GM12874 (cell line): ENCODE measurements around the gene SDK1.

ENCODE experiments used
- TF ChIP-seq, protein P1 (sequence below): IDR thresholded peaks from 2 replicates; pipeline ENCODE4 v1.5.1; 2011; ENCODE audit warnings: low read depth, mild to moderate bottlenecking, control low read depth, low read length, moderate library complexity; ENCODE audit not compliant: insufficient read depth

Gene SDK1

DNA sequence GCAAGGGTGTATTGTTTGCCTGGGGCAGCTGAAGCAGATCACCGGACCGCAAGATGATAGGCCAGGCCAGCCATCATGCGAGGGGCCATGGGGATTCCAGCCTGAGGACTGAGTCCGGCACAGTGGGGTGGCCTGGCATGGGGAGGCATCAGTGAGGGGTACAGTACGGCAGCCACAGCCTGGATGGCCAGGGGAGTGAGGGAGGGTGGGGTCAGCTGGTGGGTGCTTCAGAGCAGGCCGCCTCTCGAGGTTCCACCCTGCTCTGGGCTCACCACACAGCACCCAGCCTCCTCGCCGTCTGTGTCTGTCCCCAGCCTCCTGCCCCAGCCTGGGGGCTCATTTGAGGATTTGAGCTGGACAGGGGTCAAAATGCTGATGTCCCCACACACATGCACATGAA lies 872.6 kb downstream of the SDK1 start:
- TF ChIP-seq, protein P1, sequence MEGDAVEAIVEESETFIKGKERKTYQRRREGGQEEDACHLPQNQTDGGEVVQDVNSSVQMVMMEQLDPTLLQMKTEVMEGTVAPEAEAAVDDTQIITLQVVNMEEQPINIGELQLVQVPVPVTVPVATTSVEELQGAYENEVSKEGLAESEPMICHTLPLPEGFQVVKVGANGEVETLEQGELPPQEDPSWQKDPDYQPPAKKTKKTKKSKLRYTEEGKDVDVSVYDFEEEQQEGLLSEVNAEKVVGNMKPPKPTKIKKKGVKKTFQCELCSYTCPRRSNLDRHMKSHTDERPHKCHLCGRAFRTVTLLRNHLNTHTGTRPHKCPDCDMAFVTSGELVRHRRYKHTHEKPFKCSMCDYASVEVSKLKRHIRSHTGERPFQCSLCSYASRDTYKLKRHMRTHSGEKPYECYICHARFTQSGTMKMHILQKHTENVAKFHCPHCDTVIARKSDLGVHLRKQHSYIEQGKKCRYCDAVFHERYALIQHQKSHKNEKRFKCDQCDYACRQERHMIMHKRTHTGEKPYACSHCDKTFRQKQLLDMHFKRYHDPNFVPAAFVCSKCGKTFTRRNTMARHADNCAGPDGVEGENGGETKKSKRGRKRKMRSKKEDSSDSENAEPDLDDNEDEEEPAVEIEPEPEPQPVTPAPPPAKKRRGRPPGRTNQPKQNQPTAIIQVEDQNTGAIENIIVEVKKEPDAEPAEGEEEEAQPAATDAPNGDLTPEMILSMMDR = no peak

DNA sequence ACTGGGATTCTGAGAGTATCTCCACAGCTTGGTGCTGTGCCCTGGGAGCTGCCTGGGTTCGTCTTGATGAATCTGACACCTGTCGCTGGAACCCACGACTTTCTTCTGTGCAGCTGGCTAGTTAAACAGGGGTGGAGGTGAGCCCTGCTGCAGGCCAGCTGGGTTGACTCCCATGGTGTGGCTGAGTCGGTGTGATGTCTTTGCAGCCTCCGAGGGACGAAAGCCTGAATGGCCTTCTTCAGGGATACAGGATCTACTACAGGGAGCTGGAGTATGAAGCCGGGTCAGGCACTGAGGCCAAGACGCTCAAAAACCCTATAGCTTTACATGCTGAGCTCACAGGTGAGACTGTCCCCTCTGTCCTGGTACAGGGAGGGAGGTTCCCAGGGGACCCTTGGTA lies 873.0 kb downstream of the SDK1 start:
- TF ChIP-seq, protein P1 = no peak

DNA sequence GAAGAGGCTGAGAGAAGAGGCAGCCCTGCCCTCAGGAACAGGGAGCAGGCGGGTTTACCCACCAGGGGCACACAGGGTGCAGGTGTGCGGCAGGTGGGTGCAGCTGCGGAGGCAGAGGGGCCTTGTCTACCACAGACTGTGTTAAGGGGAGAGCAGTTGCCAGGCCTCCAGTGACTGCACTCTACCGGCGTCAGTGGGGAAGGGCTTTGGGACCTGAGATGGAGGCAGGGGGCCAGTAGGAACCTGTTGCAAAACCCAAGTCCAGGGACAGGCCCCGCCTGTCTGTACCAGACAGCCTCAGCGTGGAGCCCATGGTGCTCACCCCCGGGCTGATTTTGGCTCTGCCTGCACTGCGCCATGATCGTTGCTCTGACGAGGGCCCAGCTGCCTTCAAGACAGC lies 873.4 kb downstream of the SDK1 start:
- TF ChIP-seq, protein P1 = no peak

DNA sequence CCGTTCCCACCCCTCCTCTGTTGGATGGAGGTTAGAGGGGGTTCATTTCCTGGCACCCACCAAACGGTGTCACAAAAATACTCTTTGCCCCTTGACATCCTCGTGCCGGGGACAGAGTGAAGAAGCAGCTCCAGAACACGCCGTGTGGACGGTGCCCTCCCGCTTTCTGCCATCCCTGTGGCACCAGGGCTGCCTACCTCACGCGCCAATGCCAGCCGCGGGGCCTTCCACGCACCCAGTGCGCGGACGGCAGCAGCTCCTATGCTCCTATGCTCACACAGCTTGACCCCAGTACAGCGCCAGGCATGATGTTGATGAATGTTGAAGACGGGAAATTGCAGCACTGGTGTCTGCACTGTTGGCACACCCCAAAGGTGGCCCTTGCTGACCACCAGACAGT lies 873.8 kb downstream of the SDK1 start:
- TF ChIP-seq, protein P1 = no peak

DNA sequence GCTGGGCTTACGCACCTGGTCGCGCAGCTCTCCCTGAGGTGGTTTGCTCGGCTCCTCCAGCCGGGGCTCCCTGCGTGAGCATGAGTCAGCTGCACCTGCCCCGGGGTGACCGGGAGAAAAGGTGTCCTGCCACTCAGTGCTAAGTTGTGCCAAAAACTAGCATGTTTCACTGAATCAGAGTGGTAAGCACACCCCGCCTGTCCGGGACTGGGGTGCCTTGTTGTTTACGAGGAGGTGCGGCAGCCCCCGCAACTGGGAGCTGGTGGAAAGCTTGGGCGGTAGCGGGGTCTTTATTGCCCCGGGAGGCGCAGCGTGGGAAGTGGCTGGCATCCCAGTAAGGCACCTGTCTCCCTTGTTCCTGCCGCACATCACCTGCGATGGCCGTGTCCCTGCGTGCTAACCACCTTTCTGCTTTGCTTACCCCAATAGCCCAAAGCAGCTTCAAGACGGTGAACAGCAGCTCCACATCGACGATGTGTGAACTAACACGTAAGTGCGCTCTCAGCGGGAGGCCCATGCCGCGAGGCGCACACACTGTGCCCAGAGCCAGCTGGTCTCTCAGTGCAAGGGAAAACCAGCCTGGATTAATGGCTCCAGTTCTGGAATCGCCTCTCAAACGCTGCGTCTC lies 874.4 kb downstream of the SDK1 start:
- TF ChIP-seq, protein P1 = no peak

DNA sequence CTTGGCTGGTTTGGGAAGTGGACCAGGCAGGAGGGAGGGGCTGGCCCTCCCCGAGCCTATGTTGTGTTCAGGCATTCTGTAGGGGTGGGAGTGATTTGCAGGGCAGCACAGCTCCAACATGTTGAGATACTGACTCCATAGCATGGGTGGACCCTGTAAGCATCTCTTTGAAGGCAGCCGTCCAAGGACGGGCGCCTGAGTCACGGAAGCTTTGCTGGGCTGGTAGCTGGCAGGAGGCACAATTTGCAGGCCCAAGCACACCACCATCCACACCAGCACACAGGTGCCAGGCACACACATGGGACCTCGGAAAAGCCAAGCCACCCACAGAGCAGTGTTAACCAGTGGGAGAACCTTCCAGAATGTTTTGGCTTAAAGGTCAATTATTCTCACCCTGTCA lies 875.9 kb downstream of the SDK1 start:
- TF ChIP-seq, protein P1 = no peak

DNA sequence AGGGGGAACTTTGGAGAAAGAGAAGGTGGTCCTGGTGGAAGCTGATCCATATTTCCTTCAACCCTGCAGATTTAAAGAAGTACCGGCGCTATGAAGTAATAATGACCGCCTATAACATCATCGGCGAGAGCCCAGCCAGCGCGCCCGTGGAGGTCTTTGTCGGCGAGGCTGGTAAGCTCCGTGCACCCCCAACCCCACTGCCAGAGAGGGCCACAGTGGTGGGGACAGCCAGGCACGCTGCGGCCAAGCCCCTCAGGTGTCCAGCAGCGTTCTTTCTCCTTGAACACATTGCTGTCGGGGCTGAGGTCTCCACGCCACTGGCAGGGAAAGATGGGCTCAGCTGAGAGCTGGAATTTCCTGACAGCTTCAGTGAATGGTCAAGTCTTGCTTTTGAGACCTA lies 877.4 kb downstream of the SDK1 start:
- TF ChIP-seq, protein P1 = no peak
